Thyroid gland (tissue), 4 donors: ENCODE measurements around the gene ST3GAL3. TPM values are rescaled to one million over a fixed set of nuclear protein-coding genes. Genes with fewer than 3 reads are reported as not detected.

ENCODE experiments used
- DNase-seq, 2 donors: peaks; one replicate each; pipeline ENCODE4 v3.0.0-alpha.2; 2019
- H3K27ac ChIP-seq, 3 donors: fragments of 200-600 bp; sonication (generic); 1 replicate in 2 of 3; 2 replicates in 1 of 3; pipeline ENCODE4 v1.5.1; 2016 to 2019; ENCODE audit warnings: mild to moderate bottlenecking in 1 of 3, moderate library complexity in 1 of 3
- H3K27me3 ChIP-seq: fragments of 200-600 bp; sonication (generic); one replicate; pipeline ENCODE4 v1.5.1; 2019
- H3K36me3 ChIP-seq, 2 donors: fragments of 200-600 bp; sonication (generic); one replicate each; pipeline ENCODE4 v1.5.1; 2016 to 2019
- H3K4me1 ChIP-seq, 2 donors: fragments of 200-600 bp; sonication (generic); one replicate each; pipeline ENCODE4 v1.5.1; 2017 to 2019
- H3K4me3 ChIP-seq, 3 donors: fragments of 200-600 bp; sonication (generic); replicated peaks in 1 of 3; 1 replicate in 2 of 3; 2 replicates in 1 of 3; pipeline ENCODE4 v1.5.1; 2016; ENCODE audit warnings: mild to moderate bottlenecking in 1 of 3
- H3K9me3 ChIP-seq: fragments of 200-600 bp; sonication (generic); one replicate; pipeline ENCODE4 v1.5.1; 2017
- POLR2A ChIP-seq, 2 donors: fragments of 450-650 bp; IDR thresholded peaks; one replicate each; pipeline ENCODE4 v1.6.1; 2017; ENCODE audit warnings: antibody characterized with exemption in 2 of 2, mild to moderate bottlenecking in 2 of 2, moderate library complexity in 1 of 2
- WGBS, 2 donors: methylation state at CpG; one replicate each; pipeline ENCODE4 v1.1.5; 2017; 5-methylcytosine and 5-hydroxymethylcytosine counted together
- intact Hi-C: fragments of 100-400 bp; cut with DNase I; formaldehyde crosslinking; loops from one replicate; pipeline ENCODE4 v1.15.1; 2023
- total RNA-seq, 4 donors: library from RNA; depleted of rRNA; stranded (reverse); fragments of >200 nt; gene quantifications; one replicate each; pipeline ENCODE4 v1.2.3, GENCODE V29; 2016
- TF ChIP-seq, protein P1 (sequence below), 6 experiments: fragments of 200-600 bp in 3 of 6; fragments of 450-650 bp in 3 of 6; sonication (generic) in 3 of 6; IDR thresholded peaks; one replicate each; pipeline ENCODE4 v1.5.1; 2016 to 2019; ENCODE audit warnings: antibody characterized with exemption in 6 of 6, mild to moderate bottlenecking in 2 of 6, inconsistent platforms in 1 of 6, moderate library complexity in 1 of 6

Gene ST3GAL3
- total RNA-seq, 4 donors from 2014 or later: 12.1 to 17.7 (median 14.3) TPM

DNA sequence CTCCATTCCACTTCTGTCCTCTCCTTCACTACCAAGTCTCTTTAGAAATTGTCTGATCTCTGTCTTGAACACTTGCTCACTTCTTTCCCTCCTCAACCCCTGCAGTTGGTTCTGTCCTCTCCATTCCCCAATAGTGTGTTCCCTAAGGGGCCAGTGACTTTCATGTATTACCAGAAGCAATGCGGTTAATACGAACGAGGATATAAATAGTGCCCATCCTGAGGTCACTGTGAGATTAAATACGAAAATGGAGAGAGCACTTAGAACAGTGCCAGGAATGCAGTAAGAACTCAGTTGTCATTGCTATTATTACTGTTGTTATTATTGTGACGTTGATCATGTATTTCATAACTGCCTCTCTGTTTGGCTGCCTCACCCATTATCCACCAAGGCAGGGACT, 173.3 kb downstream of the ST3GAL3 start:
- intact Hi-C loops: no loop called here
- Histone ChIP-seq H3K27me3 (no peaks in the 10 kb centered on the region), H3K27ac (no peak overlapping the region), H3K4me3 (no peak overlapping the region), H3K4me1 (no peaks in the 10 kb centered on the region), H3K9me3 (no peaks in the 10 kb centered on the region), H3K36me3 (no peaks in the 10 kb centered on the region)
- TF ChIP-seq POLR2A (IDR thresholded peaks at IDR 0.05): no peak
- TF ChIP-seq, protein P1, sequence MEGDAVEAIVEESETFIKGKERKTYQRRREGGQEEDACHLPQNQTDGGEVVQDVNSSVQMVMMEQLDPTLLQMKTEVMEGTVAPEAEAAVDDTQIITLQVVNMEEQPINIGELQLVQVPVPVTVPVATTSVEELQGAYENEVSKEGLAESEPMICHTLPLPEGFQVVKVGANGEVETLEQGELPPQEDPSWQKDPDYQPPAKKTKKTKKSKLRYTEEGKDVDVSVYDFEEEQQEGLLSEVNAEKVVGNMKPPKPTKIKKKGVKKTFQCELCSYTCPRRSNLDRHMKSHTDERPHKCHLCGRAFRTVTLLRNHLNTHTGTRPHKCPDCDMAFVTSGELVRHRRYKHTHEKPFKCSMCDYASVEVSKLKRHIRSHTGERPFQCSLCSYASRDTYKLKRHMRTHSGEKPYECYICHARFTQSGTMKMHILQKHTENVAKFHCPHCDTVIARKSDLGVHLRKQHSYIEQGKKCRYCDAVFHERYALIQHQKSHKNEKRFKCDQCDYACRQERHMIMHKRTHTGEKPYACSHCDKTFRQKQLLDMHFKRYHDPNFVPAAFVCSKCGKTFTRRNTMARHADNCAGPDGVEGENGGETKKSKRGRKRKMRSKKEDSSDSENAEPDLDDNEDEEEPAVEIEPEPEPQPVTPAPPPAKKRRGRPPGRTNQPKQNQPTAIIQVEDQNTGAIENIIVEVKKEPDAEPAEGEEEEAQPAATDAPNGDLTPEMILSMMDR (IDR thresholded peaks at IDR 0.05): no peak
- no peak for DNase-seq
- 88 to 90% methylated on average over 5 of the region's 5 CpGs for WGBS, 2 donors

DNA sequence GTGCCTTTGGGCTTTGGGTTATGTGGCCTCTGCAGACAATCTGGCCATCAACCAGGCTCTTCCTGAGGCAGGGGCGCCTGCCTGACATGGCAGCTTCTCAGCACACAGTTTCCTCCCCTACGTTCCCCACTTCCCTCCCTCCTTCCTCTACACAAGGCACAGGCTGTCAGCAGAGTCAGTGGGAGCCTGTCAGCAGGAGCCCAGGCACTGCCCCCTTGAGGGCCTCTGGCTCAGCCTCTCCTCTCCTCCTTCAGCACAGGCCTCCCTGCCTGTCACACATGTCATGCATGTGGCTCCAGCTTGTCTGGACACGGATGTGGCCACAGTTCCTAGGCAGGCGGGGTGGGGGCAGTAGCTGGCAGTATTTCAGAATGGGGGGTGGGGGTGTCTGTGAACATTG, 174.1 kb downstream of the ST3GAL3 start:
- TF ChIP-seq, protein P1 (IDR thresholded peaks at IDR 0.05): no peak
- TF ChIP-seq POLR2A (IDR thresholded peaks at IDR 0.05): no peak
- Histone ChIP-seq H3K36me3 (no peaks in the 10 kb centered on the region), H3K4me3 (no peak overlapping the region), H3K4me1 (no peaks in the 10 kb centered on the region), H3K27me3 (no peaks in the 10 kb centered on the region), H3K9me3 (no peaks in the 10 kb centered on the region), H3K27ac (no peak overlapping the region)
- intact Hi-C loops: no loop called here
- DNase-seq: no peak
- 69 to 77% methylated on average over 4 of the region's 4 CpGs for WGBS, 2 donors

DNA sequence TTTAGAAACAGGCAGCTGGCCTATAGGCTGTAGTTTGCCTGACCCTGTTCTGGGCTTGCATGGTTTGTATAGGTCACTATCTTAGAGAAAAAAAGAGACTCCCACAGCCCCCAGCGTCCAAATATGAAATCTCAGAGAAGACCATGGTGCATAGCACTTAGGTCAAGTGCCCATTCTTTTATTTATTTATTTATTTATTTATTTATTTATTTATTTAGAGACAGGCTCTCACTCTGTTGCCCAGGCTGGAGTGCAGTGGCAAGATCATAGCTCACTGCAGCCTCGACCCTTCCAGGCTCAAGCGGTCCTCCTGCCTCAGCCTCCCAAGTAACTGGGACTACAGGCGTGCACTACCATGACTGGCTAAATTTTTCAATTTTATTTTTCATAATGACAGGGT, 175.4 kb downstream of the ST3GAL3 start:
- no peak overlapping the region for H3K4me3 ChIP-seq
- intact Hi-C loops: no loop called here
- H3K27me3 ChIP-seq: no peaks in the 10 kb centered on the region
- TF ChIP-seq, protein P1 (IDR thresholded peaks at IDR 0.05): no peak
- TF ChIP-seq POLR2A (IDR thresholded peaks at IDR 0.05): no peak
- H3K9me3 ChIP-seq: no peaks in the 10 kb centered on the region
- no peak overlapping the region for H3K27ac ChIP-seq
- DNase-seq: no peak
- no peaks in the 10 kb centered on the region for H3K4me1 ChIP-seq
- WGBS, 2 donors: 97 to 98% methylated on average over 4 of the region's 4 CpGs
- no peaks in the 10 kb centered on the region for H3K36me3 ChIP-seq

DNA sequence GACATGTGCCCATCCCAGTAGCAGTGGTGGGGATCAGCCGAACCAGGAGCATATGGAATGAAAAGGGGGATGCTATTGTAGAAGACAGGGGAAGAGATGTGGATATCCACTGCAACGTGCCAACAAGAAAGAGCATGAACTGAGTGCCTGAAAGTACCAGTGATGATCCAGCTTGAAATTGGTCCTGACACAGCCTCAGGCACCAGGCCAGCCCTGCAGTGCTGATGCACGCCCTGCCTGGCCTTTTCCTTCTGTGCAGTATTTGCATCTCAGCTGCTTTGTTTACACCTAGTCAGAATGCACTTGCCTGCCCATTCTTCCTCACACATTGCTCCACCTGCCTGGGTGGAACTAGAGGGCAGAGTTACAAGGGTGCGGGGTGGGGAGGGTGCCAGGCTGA, 176.0 kb downstream of the ST3GAL3 start:
- H3K4me1 ChIP-seq: no peaks in the 10 kb centered on the region
- WGBS, 2 donors: 83 to 91% methylated on average over 4 of the region's 4 CpGs

DNA sequence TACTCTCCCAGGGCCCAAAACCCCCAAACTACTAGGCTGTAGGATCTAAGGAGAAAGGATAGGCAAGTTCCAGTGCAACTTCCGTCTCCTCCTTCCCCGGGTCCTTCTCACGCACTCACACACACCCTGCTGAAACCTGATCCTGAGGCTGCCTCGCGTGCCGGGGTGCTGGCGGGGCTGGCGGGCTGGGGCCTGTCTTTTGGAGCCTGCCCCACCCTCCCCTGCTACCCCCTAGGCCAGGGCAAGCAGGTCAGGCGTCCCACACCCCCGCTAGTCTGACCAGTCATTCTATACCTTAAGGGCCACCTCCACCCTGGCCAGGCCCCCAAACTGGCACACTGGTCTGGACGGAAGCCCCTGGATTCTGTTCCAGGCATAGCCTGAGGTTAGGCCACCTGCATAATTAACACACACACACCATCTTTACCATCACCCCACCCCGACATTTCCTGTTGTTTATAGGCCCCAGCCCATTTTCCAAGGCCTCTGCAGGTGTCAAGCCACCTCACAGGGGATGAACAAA, 178.0 kb downstream of the ST3GAL3 start:
- H3K36me3 ChIP-seq: no peaks in the 10 kb centered on the region
- H3K9me3 ChIP-seq: no peaks in the 10 kb centered on the region
- no peak overlapping the region for H3K27ac ChIP-seq
- H3K27me3 ChIP-seq: no peaks in the 10 kb centered on the region
- H3K4me3 ChIP-seq: no peak overlapping the region
- TF ChIP-seq POLR2A (IDR thresholded peaks at IDR 0.05): no peak
- TF ChIP-seq, protein P1 (IDR thresholded peaks at IDR 0.05): no peak
- no peaks in the 10 kb centered on the region for H3K4me1 ChIP-seq
- intact Hi-C loops: no loop called here
- DNase-seq: no peak
- 79 to 81% methylated on average over 11 to 12 of the region's 12 CpGs for WGBS, 2 donors

More for the DNA sequence above, 176.0 kb downstream of the ST3GAL3 start:
- DNase-seq: no peak
- no peaks in the 10 kb centered on the region for H3K9me3 ChIP-seq
- no peaks in the 10 kb centered on the region for H3K27me3 ChIP-seq
- no peak for TF ChIP-seq POLR2A (IDR thresholded peaks at IDR 0.05)
- TF ChIP-seq, protein P1 (IDR thresholded peaks at IDR 0.05): no peak
- H3K36me3 ChIP-seq: no peaks in the 10 kb centered on the region
- H3K4me3 ChIP-seq: no peak overlapping the region
- H3K27ac ChIP-seq: no peak overlapping the region
- intact Hi-C loops: no loop called here
